K562 (cell line): ENCODE results near the gene MBD5. TPM values are rescaled to one million over a fixed set of nuclear protein-coding genes. Genes with fewer than 3 reads are reported as not detected.

Experiments
- RBM25 ChIP-seq: fragments of 200-400 bp; formaldehyde crosslinking; IDR thresholded peaks from 2 replicates; pipeline ENCODE4 v1.6.1; 2018; ENCODE audit warnings: low read length, low read depth, moderate library complexity; ENCODE audit not compliant: severe bottlenecking
- ZNF354B ChIP-seq: fragments of 250-450 bp; sonication (Bioruptor Pico); IDR thresholded peaks from 2 replicates; pipeline ENCODE4 v1.4.0; 2020
- polyA plus RNA-seq, 8 experiments: library from polyadenylated mRNA; depleted of rRNA in 4 of 8; stranded (reverse) in 5 of 8; unstranded in 3 of 8; fragments of >200 nt; fragmentation: Nextera tagmentation in 2 of 8; fragmentation: Illumina TruSeq in 1 of 8; extraction: Ambion mirVana in 2 of 8; extraction: Trizol in 1 of 8; gene quantifications; 2 replicates each; pipeline versions ENCODE4 v1.2.1 to v1.2.3, GENCODE V29; 2011 to 2014; ENCODE audit warnings: inconsistent platforms in 1 of 8, missing spikeins in 1 of 8
- small RNA-seq: library from RNA; depleted of rRNA; stranded (forward); fragments of <200 nt; gene quantifications from one replicate; pipeline ENCODE3, GENCODE V24; 2014
- total RNA-seq, 7 experiments: library from RNA; depleted of rRNA in 6 of 7; stranded (reverse); fragments of >200 nt in 6 of 7; fragmentation: Illumina TruSeq in 2 of 7; extraction: Trizol in 2 of 7; gene quantifications; 2 replicates each; pipeline versions ENCODE4 v1.2.1 to v1.2.3, GENCODE V29; 2011 to 2021; ENCODE audit warnings: low replicate concordance in 1 of 7
- TF ChIP-seq, protein P1 (sequence below): fragments of 200-800 bp; sonication (Bioruptor generic); IDR thresholded peaks from 2 replicates; pipeline ENCODE4 v1.6.1; 2016; ENCODE audit warnings: missing genetic modification characterization, missing compliant biosample characterization

Gene MBD5
- total and polyA plus RNA-seq, 9 of the 15 experiments (the other 6 are each of a cell fraction or from before 2014, with no cell fraction given): 3.4 to 14.5 (median 9.0) TPM

DNA sequence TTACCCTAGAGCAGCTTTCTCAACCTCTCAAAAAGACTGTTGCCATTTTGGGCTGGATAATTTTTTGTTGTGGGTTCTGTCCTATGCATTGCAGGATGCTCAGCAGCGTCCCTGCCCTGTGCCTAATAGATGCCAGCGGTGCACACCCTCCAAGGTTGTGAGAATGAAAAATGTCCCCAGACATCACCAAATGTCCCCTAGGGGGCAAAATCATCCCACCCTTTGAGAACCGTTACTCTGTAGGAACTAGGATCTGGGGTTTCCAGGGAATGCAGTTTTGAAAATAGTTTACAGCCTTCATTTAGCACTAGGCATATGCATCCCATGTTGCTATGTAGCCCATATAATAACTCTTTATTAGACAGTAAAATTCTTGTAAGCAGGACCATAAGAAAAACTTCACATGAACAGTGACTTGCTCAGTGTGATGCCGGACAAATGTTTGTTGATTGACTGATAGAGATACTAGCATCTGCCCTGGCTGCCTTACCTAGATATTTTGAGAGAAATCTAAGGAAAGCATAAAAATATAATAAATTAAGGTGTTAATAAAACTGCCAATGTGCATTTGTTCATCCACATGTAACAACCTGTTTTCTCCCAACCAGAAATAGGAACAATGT lies 544.5 kb downstream of the MBD5 start (continued):
- TF ChIP-seq RBM25 (peak; percentile 19), ZNF354B (CRISPR knock-in tag) (no peak)
- TF ChIP-seq, protein P1, sequence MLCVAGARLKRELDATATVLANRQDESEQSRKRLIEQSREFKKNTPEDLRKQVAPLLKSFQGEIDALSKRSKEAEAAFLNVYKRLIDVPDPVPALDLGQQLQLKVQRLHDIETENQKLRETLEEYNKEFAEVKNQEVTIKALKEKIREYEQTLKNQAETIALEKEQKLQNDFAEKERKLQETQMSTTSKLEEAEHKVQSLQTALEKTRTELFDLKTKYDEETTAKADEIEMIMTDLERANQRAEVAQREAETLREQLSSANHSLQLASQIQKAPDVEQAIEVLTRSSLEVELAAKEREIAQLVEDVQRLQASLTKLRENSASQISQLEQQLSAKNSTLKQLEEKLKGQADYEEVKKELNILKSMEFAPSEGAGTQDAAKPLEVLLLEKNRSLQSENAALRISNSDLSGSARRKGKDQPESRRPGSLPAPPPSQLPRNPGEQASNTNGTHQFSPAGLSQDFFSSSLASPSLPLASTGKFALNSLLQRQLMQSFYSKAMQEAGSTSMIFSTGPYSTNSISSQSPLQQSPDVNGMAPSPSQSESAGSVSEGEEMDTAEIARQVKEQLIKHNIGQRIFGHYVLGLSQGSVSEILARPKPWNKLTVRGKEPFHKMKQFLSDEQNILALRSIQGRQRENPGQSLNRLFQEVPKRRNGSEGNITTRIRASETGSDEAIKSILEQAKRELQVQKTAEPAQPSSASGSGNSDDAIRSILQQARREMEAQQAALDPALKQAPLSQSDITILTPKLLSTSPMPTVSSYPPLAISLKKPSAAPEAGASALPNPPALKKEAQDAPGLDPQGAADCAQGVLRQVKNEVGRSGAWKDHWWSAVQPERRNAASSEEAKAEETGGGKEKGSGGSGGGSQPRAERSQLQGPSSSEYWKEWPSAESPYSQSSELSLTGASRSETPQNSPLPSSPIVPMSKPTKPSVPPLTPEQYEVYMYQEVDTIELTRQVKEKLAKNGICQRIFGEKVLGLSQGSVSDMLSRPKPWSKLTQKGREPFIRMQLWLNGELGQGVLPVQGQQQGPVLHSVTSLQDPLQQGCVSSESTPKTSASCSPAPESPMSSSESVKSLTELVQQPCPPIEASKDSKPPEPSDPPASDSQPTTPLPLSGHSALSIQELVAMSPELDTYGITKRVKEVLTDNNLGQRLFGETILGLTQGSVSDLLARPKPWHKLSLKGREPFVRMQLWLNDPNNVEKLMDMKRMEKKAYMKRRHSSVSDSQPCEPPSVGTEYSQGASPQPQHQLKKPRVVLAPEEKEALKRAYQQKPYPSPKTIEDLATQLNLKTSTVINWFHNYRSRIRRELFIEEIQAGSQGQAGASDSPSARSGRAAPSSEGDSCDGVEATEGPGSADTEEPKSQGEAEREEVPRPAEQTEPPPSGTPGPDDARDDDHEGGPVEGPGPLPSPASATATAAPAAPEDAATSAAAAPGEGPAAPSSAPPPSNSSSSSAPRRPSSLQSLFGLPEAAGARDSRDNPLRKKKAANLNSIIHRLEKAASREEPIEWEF: no peak

Small RNA genes within 50 kb of the gene (small RNA-seq; reads per million reads assigned to genes)
- gene RF00554: not detected

Other genes starting within 250 kb of the MBD5 start
- 1.2 and 2.0 TPM in 2 replicates for gene ACVR2A, start 176.1 kb upstream of the MBD5 start, total RNA-seq (2014; rRNA removed)
- gene ACVR2A, start 176.1 kb upstream of the MBD5 start, total RNA-seq (2014; rRNA removed; fragmentation: Illumina TruSeq; extraction: Trizol): 3.0 and 3.1 TPM in 2 replicates
- gene ACVR2A, start 176.1 kb upstream of the MBD5 start, total RNA-seq (2015; rRNA removed; fragmentation: Illumina TruSeq; extraction: Trizol): 2.8 and 3.9 TPM in 2 replicates
- gene ACVR2A, start 176.1 kb upstream of the MBD5 start, total RNA-seq (2021): 2.4 and 2.7 TPM in 2 replicates
- 0.84 and 1.2 TPM in 2 replicates for gene ACVR2A, start 176.1 kb upstream of the MBD5 start, polyA plus RNA-seq (2011; rRNA removed)
- gene ACVR2A, start 176.1 kb upstream of the MBD5 start, polyA plus RNA-seq (2014; fragmentation: Illumina TruSeq; extraction: Trizol): 1.1 and 1.8 TPM in 2 replicates
- 1 to 10 TPM; 3.4 to 3.9 TPM for gene ACVR2A, start 176.1 kb upstream of the MBD5 start, polyA plus RNA-seq (2014; fragmentation: Nextera tagmentation; extraction: Ambion mirVana)
- 0.82 and 1.3 TPM in 2 replicates for gene ACVR2A, start 176.1 kb upstream of the MBD5 start, polyA plus RNA-seq (2014; rRNA removed)
- 61.4 and 62.2 TPM in 2 replicates for gene ORC4, start 354 bp upstream of the MBD5 start, total RNA-seq (2014; rRNA removed)
- 70.0 and 94.9 TPM in 2 replicates for gene ORC4, start 354 bp upstream of the MBD5 start, total RNA-seq (2014; rRNA removed; fragmentation: Illumina TruSeq; extraction: Trizol)
- 49.2 and 58.6 TPM in 2 replicates for gene ORC4, start 354 bp upstream of the MBD5 start, total RNA-seq (2015; rRNA removed; fragmentation: Illumina TruSeq; extraction: Trizol)
- gene ORC4, start 354 bp upstream of the MBD5 start, total RNA-seq (2021): 60.3 and 65.4 TPM in 2 replicates
- 58.4 and 86.5 TPM in 2 replicates for gene ORC4, start 354 bp upstream of the MBD5 start, polyA plus RNA-seq (2011; rRNA removed)
- 64.1 and 100 TPM in 2 replicates for gene ORC4, start 354 bp upstream of the MBD5 start, polyA plus RNA-seq (2014; fragmentation: Illumina TruSeq; extraction: Trizol)
- 10 to 100 TPM; 86.8 to 90.0 TPM for gene ORC4, start 354 bp upstream of the MBD5 start, polyA plus RNA-seq (2014; fragmentation: Nextera tagmentation; extraction: Ambion mirVana)
- 70.5 and 86.5 TPM in 2 replicates for gene ORC4, start 354 bp upstream of the MBD5 start, polyA plus RNA-seq (2014; rRNA removed)